HG03103 (cell line): Measurements from ENCODE around the gene PROCA1.
"Not testable (repeated sequence)": the region's sequence is repeated elsewhere in the genome, so short reads cannot be mapped to it uniquely, and the experiment has no call there.

Experiments
- ATAC-seq: cut with Tn5 transposase; IDR thresholded peaks from one replicate; pipeline ENCODE4 v1.9.1; 2021; ENCODE audit warnings: low read depth; ENCODE audit not compliant: unreplicated experiment

Gene PROCA1

DNA sequence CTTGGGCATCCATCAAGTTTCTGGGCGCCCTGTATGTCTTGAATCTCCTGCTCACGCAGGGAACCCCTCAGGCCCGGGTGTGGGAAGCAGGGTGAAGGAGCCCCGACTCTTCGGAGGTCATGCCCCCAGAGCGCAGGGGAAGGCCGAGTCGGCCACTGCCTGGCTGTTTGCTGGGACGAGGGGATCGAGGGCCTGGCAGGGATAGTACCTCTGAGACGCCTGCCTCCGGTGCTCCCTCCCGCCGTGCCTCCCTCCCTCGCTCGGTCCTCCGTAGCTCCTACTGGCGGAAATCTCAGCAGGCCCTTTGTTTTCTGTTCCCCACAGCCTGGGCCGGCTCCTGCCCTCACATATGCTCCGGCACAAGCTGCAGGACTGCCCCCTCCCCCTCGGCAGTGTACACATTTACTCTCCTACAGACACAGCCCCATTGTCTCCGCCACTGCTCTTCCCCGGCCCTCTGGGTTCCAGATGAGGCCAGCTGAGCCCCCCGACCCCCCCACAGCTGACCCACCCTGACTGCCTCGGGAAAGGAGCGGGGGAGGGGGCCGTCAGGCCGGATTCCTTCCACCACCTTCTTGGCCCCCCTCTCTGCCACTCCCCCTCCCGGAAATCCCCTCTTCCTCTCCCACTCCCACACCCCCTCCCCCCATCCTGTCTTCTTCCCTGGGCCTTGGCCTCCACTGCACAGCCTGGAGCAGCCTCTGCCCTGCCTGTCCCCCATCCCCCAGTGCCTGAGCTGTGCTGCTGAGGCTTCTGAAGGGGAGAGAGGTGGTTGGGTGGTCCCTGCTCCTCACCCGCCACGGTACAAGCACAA, 33.5 kb upstream of the PROCA1 start:
- ATAC-seq: no peak

DNA sequence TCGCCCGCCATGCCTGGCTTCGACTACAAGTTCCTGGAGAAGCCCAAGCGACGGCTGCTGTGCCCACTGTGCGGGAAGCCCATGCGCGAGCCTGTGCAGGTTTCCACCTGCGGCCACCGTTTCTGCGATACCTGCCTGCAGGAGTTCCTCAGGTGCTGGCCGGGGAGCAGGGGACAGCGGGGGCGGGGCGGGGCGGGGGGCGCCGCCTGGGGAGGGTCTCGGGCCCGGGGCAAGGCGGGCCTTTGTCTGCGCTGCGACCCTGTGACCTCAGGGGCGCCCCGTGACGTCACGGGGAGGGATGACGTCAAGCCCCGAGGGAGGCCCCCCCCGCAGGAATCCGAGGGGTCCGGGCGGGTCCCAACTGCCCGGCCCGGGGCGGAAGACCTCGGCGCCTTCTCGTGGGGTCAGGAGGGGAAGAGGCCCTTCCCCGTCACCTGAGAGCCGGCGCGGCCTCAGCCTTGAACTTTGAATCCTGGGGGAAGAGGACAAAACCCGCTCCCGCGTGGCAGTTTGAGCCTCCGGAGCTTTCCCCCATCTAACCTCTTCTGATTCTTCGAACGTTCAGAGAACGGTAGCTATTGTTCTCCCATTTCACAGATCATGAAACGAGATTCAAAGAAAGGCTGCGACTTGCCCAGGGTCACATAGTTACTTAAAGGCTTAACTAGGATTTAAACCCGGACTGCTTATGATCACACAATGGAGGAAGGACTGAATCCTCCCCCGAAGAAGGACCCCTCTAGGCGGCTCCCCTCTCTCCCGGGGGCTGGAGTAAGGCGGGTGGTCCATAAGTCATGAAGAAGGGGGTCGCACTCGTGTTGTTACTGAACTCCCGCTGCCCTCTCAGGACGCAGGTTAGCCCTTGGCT, 32.6 kb upstream of the PROCA1 start:
- peak; percentile 21 for ATAC-seq

DNA sequence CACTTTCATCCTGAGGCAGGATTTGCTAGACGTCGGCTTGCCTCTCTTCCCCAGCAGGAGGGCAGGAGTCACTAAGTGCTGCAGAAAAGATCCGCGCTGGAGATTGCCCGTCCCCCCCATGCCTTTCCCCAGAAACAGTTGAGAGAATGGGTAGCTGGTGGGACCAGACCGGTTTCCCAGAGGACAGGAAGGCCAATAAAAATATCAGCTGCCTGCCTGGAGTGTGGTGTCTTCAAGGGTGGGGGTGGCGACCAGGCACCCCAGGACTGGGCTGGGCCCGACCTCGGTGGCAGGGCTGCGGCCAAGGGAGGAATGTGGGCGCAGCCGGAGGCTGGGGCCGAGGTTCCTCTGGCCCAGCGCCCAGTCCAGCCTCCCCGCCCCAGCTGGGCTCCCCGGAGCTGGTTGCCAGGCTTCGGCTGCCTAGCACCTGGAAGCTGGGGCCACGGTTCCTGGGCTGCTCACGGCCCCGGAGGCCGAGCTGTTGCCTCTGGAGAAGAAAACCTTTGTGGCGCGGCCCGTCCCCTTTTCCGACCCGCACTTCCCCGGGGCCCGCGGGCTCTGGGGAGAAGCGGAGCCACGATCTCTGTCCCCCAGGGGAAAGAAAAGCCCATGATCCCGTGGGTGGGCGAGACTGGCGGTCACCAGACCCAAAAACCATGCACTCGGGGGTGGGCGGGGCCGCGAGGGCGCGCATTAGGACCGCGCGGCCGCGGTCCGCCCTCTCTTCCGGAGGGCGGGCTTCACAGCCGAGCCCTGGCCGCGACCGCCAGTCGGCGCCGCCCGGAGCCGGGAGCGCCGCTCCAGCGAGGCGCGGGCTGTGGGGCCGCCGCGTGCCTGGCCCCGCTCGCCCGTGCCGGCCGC, 31.8 kb upstream of the PROCA1 start, which contains the start of gene TRAF4:
Gene TRAF4 (plus strand): TSS at position 769 of the 861 bp plus-strand sequence. CDS start 102 bp downstream, outside the sequence.
- ATAC-seq: peak; percentile 48

DNA sequence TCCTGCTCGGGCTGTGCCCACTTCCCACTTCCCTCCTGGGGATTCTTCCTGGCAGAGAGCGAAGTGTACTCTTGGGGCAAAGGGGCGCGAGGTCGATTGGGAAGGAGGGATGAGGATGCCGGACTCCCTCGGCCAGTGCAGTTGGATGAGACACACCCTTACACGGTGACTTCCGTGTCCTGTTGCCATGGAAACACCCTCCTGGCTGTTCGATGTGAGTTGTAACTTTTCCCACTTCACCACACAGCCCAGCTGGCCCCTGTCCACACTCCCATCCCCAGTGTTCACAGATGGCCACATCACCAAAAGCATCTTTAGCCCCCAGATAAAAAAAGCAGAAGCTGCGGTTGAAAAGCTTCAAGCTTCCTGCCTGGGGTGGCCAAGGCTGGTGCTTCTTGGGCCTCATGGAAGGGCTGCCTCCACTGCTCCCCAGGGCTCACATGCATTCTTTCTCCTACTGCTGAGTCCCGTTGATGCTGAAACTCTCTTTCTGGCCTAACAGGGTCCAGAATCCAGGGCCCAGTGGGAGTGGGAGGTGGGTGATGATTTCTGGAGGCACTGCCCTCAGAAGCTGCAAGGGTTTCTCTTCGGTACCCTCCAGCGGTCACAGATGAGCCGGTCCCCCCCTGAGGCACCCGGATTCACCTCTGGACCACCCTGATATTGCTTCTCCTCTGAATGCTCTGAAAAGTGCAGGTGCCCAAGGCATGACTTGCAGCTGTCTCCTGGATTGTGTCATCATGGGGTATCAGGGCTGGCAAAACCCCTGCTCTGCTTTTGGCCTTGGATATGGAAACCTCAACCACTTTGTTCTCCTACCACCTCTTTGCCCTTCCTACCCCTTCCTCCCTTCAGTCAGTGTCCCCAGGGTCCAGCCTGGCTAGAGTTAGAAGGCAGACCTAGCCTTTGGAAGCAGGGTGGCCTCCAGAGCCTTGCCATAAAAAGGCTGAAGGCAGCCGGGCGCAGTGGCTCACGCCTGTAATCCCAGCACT, 30.0 kb upstream of the PROCA1 start:
- no peak for ATAC-seq

DNA sequence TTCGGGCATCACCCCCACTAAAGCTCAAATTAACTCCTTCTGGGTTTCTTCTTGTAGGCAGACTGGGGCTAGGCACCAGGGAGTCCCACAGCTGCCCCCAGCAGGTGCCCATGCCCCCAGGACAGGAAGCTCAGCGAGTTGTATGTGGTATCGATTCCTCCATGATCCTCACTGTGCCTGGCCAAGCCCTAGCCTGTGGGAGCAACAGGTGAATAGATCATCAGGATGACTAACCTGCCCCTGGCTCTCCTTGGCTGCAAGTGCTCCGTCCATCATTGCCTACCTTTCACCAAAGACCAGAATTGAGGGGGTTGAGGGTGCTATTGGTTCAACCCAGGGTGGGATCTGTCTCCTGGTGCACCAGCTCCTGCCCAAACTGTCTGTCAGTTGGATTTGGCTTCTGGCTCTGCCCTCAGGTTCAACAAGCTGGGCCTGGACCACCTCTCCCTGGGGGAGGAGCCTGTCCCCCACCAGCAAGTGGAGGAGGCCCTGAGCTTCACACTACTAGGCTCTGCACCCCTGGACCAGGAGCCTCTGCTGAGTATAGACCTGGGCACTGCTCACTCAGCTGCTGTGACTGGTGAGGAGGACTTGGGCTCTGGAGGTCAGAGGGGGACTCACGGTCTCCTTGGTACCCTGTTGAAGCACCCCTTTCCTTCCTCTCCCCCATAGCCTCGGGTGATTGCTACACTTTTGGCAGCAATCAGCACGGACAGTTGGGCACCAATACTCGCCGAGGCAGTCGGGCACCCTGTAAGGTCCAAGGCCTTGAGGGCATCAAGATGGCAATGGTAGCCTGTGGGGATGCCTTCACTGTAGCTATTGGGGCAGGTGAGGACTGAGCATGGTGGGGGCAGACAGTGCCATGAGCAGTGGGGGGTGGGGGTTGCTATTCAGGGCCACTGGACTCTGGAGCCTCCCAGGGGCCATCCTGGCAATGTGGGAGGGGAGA, 29.0 kb upstream of the PROCA1 start:
- no peak for ATAC-seq

DNA sequence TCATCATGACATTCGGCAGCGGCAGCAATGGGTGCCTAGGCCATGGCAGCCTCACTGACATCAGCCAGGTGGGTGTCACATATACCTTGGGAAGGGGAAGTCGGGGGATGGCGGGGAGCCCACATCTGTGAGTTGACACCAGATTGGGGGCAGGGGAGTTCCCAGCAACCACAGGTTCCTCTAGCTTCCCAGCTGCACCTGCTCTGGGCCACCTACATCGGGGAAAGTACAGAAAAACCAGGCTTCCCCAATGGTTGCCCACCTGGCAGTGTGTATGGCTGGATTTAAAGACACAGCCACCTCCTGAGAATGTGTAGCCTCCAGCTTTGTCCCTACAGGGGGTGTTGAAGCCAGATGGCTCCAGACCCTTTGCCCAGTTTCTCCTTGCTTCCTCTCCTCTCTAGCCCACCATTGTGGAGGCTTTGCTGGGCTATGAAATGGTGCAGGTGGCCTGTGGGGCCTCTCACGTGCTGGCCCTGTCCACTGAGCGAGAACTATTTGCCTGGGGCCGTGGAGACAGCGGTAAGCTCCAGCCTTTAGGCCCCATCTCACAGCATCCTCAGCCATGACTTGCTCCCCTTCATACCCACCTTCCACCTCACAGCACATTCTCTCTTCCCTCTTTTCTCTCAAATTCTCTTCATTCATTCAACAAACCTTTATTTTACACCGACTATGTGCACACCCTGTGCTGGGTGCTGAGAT, 27.1 kb upstream of the PROCA1 start:
- ATAC-seq: no peak

DNA sequence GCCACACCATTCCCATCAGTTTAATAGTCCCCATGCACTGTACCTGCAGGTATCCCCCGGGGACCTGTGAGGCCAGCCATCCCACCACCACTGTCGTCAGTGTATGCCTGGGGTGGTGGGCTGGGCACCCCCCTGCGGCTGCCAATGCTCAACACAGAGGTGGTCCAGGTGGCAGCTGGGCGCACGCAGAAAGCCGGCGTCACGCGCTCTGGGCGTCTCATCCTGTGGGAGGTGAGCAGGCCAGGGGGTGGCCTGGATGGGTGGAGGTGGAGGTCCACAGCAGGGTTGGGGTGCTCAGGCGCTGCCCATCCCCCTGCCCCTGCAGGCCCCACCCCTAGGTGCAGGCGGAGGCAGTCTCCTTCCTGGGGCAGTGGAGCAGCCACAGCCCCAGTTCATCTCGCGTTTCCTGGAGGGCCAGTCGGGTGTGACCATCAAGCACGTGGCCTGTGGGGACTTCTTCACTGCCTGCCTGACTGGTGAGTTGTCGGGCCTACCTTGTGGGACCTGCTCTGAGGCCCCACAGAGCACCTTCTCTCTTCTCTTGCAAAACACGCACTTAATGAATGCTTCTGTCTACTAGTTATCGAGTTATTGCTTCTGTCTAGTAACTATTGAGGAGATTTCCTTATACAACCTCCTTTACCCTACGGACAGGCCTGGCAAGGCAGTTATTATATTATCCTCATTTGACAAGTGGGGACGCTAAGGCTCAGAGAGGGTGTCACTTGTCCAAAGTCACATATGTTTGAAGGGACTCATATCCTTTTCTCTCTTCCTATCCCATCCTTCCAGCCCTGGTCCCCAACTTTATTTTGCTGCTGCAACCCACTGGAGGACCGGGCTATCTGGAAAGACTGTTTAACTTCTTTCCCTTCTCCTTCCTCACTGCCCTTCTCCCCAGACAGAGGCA, 26.3 kb upstream of the PROCA1 start:
- no peak for ATAC-seq

DNA sequence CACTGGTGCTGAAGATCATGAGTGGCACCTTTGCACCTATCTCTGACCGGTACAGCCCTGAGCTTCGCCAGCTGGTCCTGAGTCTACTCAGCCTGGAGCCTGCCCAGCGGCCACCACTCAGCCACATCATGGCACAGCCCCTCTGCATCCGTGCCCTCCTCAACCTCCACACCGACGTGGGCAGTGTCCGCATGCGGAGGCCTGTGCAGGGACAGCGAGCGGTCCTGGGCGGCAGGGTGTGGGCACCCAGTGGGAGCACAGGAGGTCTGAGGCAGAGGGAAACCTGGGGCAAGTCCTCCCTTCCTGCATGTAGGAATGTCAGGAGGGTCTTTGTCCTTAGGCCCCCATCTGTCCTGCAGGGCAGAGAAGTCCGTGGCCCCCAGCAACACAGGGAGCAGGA, 25.6 kb upstream of the PROCA1 start:
- ATAC-seq: no peak

DNA sequence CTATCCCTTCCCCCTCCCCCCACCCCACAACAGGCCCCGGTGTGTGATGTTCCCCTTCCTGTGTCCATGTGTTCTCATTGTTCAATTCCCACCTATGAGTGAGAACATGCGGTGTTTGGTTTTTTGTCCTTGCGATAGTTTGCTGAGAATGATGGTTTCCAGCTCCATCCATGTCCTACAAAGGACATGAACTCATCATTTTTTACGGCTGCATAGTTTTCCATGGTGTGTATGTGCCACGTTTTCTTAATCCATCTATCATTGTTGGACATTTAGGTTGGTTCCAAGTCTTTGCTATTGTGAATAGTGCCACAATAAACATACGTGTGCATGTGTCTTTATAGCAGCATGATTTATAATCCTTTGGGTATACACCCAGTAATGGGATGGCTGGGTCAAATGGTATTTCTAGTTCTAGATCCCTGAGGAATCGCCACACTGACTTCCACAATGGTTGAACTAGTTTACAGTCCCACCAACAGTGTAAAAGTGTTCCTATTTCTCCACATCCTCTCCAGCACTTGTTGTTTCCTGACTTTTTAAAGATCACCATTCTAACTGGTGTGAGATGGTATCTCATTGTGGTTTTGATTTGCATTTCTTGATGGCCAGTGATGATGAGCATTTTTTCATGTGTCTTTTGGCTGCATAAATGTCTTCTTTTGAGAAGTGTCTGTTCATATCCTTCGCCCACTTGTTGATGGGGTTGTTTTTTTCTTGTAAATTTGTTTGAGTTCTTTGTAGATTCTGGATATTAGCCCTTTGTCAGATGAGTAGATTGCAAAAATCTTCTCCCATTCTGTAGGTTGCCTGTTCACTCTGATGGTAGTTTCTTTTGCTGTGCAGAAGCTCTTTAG, 24.5 kb upstream of the PROCA1 start:
- not testable (repeated sequence) for ATAC-seq

DNA sequence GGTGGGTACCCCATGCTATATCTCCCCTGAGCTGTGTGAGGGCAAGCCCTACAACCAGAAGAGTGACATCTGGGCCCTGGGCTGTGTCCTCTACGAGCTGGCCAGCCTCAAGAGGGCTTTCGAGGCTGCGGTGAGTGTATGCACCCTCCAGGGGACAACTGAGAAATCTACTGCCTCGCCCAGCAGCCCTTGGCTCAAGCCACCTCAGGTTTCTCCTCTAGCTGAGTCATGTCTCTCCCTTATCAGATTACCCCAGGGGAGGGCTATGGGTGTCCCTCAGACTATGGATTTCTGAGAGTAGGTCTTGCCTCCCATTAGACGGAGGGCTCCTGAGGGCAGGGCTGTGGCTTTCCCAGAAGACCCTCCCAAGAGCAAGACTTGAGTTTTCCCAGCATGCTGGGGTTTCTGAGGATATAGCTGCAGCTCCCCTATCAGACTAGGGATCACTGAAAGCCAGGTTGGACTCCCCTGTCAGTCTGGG, 23.6 kb upstream of the PROCA1 start:
- ATAC-seq: no peak

DNA sequence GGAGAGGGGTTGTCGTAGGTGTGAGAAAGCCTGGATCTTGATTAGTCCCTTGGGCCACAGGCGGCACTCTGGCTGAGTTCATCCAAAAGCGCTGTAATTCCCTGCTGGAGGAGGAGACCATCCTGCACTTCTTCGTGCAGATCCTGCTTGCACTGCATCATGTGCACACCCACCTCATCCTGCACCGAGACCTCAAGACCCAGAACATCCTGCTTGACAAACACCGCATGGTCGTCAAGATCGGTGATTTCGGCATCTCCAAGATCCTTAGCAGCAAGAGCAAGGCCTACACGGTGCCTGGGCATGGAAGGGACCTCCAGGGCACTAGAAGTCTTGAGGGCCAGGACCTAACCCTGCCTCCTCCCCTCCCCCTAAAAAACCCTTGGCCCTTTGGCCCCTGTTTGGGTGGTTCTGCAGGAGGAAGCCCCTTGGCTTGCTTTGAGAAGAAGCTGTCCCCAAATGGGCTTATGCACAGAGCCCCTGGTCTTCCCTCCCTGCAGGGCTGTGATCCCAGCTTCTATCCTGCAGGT, 23.1 kb upstream of the PROCA1 start:
- ATAC-seq: no peak

DNA sequence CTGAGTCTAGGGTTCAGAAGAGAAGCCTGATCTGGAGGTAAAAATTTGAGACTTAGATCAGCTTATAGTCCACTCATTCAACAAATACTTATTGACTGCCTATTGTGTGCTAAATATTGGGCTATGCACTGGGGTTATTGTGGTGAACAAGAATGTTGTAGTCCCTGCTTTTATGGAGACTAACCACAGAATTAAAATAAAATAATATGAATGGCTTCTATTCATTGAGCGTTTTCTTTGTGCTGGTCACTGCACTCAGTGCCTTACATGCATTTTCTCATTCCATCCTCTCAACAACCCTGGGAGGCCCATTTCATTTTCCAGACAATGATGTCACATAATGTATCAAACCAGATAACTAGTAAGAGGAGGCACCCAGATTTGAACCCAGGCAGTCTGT, 21.7 kb upstream of the PROCA1 start:
- ATAC-seq: no peak

DNA sequence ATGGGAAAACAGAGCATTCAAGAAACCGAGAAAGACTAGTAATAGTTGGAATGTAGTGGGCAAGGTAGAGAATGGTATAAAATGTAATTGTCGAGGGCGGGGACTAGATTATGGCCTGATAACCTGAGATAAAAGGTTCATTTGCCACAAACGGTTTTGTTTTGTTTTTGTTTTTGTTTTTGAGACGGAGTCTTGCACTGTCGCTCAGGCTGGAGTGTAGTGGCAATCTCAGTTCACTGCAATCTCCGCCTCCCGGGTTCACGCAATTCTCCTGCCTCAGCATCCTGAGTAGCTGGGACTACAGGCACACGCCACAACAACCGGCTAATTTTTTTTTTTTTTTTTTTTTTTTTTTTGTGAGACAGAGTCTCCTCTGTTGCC, 18.3 kb upstream of the PROCA1 start:
- ATAC-seq: no peak

DNA sequence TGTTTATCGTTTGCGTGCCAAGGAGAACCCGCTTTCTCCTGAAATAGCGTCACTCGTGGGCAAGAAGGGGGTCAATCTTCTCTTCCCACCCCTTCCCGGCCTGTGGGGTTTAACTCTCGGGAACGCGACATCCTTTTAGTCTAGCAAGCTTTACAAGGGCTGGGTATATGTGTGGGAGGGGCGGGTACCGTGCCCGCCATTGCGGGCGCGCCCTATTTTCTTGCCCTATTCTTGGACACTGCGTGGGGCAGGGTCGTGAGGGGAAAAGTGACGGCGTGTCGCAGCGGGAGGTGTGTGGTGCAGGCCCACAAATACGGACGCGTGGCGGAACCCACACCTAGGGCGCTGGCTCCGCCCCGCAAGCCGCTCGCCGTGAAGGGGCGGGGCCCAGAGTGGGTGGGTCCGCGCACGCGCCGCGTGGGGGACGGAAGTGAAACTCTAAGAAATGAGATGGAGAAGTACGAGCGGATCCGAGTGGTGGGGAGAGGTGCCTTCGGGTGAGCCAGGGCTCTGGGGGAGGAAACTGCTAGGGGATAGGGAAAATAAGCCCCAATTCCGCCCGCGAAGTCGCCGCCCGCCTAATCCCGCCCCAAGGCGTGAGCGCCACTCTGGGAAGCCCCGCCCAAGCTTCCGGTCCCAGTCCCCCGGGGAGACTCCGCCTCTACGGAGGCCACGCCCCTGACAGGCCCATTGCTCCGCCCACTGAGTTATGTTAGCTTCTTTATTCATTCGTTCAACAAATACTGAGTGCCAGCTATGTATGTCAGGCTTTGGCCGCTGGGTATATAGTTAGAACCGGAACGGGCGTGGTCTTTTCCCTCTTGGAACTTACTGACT, 16.9 kb upstream of the PROCA1 start, which contains the start of gene NEK8:
Gene NEK8 (plus strand): TSS at position 425 of the 837 bp plus-strand sequence. CDS start 26 bp downstream, at position 451.
- peak; percentile 30 for ATAC-seq
